Omental fat pad (tissue), 4 donors: ENCODE data around the gene MBP. TPM values are rescaled to one million over a fixed set of nuclear protein-coding genes. Genes with fewer than 3 reads are reported as not detected.

ENCODE experiments used
- ATAC-seq: fragments of 150-250 bp; one replicate; pipeline ENCODE4 v1.9.1; 2016; ENCODE audit warnings: mild to moderate bottlenecking, moderate library complexity; ENCODE audit not compliant: low FRiP score
- DNase-seq: peaks from one replicate; pipeline ENCODE4 v3.0.0-alpha.2; 2019; ENCODE audit warnings: low spot score
- CTCF ChIP-seq, 3 donors: fragments of 450-650 bp; IDR thresholded peaks; one replicate each; pipeline ENCODE4 v1.5.1; 2016 to 2017; ENCODE audit warnings: antibody characterized with exemption in 3 of 3, mild to moderate bottlenecking in 3 of 3, moderate library complexity in 2 of 3
- total RNA-seq, 4 donors: library from RNA; depleted of rRNA; stranded (reverse); fragments of >200 nt; gene quantifications; one replicate each; pipeline ENCODE4 v1.1.0, GENCODE V29; 2016

The MBP gene
- total RNA-seq, 4 donors from 2014 or later: 27.4 to 50.9 (median 36.0) TPM

DNA sequence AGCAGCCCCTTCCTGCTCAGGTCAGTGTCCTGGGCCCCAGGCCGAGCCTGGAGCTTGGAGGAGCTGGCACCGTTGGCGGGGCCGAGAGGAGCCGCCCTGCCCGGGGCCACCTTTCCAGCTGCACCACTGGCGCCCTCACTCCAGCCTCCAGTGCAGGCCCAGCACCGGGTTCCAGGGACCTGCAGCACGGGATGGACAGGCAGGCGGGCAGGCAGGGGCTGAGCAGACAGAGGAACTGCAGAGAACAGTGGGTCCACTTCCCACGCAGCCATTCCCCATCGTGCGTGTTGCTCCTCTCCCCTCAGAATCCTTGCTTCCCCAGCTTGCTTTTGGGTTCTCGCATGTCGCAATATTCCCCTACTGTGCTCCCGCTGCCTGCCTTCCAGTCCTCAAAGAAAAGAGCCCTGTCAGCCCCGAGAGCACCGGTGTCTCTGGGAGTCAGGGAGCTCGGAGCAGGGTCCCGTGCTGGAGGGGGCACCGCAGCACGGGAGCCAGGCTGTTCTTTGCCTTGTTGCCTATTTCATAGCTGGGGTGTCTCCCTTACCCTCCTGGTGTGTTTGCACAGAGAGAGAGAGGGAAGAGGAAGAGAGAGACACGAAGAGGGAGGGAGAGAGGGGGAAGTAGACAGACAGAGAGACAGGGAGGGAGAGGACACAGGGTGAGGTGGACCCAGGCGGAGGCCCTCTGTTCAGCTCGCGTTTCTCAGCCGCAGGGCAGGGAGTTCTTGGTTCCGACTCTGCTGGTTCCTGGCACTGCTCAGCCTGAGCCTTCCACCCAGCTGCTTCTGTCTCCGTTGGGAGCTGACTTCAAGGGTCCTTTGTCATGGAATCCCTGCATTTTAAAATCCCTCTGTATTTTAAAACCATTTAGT is 126.0 kb downstream of the MBP start:
- no peak for ATAC-seq
- TF ChIP-seq CTCF (IDR thresholded peaks at IDR 0.05): no peak
- DNase-seq: no peak

GRCh38 chr18:77005651-77006195 is 126.9 kb downstream of the MBP start:
- no peak for DNase-seq
- TF ChIP-seq CTCF (IDR thresholded peaks at IDR 0.05): no peak
- ATAC-seq: no peak

DNA sequence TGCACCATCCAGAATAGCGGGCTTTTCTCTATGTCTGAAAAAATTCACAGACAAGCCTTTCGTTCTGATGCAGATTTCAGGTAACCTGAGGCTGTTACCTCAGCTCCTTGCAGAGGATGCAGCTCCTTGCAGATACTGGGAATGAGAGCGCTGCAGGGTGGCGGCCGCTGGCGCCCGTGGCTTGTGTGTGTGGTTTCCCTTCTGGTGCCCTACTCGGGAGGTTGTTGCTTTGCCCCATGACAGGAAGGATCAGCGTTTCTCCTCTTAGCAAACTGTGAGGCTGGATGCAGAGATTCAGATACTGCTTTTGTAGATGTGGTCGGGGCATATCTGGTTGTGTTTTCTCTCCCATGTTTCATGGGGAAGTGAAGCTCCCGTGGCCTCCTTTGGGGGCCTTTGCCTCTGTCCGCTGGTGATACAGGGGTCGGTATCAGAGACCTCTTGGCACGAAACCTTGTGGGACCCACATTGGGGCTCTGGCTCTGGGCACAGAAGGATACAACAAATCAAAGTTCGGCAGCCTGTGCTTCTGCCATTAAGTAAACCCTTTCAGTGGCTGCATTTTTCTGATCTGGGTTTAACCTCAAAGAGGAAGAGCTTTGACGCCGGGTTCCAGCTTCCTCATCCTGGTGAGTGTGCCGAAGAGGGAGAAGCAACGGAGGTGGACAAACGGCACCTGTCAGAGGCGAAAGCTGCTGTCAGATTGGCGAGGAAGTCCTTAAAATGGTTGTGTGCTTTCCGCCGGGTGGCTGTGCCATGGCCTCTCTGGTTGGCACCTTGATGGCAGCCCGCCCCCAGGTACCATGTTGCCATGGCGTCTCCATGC is 127.8 kb downstream of the MBP start:
- ATAC-seq (no peak), DNase-seq (no peak)
- TF ChIP-seq CTCF (IDR thresholded peaks at IDR 0.05): no peak

DNA sequence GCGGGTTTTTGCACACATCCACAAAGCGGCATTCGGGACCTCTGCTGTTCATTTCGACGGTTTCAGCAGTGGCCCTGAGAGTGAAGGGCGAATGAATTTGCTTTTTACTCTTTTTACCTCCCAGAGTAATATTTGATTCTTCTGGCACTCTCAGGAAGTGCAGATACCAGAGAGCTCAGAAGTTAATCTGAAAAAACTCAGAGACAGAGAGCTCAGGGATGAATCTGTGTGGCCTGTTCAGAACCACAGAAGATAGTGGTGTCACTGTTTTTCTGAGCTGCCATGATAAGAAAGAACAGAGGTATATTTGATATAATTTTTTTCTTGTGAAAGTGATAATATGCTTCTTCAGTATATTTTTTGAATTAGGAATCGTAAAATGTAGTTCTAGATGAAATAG is 129.3 kb downstream of the MBP start:
- no peak for DNase-seq
- ATAC-seq: no peak
- TF ChIP-seq CTCF (IDR thresholded peaks at IDR 0.05): no peak

DNA sequence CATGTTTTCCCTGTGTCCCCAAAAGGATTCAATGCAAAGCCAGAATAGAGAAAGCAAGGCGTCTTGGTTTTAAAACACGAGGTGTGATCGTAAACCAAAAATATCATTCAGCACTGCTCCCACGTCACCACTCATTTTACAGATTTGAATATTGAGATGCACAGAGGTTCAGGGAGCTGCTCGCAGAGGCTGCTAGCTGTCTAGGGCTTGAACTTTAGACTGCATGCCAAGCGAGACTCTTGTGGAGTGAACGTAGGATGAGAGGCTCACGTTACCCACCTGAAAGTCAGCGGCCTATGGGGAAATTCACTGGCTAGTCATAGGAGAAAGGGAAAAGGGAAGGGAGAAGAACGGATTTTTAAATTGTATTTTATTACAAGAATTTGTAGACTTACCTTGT is 130.1 kb downstream of the MBP start:
- DNase-seq: no peak
- no peak for ATAC-seq
- TF ChIP-seq CTCF (IDR thresholded peaks at IDR 0.05): no peak

DNA sequence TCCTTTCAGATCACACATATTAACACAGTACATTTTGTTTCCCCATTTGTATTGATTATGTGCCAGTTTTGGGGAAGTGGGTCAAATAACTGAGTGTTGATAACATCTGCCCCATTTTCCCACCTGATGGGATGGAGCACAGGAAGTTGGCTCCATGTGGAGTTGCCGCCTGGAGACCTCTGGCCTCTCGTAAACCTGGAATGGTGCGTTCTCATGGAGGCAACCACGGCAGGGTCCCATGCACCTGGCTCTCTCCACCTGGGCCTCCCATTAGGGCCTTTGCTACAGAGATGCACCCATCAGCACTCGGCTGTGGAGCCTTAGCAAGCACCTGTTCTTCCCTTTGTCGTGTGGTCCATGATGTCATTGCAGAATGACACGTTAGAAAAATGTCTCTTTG is 130.6 kb downstream of the MBP start:
- DNase-seq (no peak), ATAC-seq (no peak)
- no peak for TF ChIP-seq CTCF (IDR thresholded peaks at IDR 0.05)
